GM21786 (cell line): Measurements from ENCODE around the gene ARHGAP10.

Experiments used
- ATAC-seq: cut with Tn5 transposase; IDR thresholded peaks from one replicate; pipeline ENCODE4 v1.9.1; 2021; ENCODE audit not compliant: unreplicated experiment

The ARHGAP10 gene

DNA sequence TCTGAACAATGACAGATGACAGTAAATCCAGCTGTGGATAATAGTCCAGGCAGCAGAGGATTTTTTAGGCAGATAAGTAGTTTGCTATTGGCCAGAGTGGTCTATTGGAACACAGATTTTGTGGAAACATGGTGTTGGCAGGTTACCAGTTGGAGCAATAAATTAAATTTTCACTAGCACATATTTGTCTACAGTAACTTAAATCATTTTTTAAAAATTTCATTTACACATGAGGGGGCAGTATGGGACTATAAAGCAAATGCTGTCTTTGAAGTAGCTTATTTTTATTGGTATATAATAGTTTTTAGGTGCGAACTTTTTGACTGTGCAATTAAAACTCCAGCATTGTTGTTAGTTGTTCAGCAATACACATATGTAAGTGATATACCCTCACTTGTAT is 289.8 kb downstream of the ARHGAP10 start:
- no peak for ATAC-seq

GRCh38 chr4:148022975-148023374 is 291.1 kb downstream of the ARHGAP10 start:
- no peak for ATAC-seq

GRCh38 chr4:148023512-148024181 is 291.8 kb downstream of the ARHGAP10 start:
- ATAC-seq: no peak

- no peak for ATAC-seq
Measured at GRCh38 chr4:148025981-148026380, 294.1 kb downstream of the ARHGAP10 start.

- ATAC-seq: no peak
Measured at GRCh38 chr4:148027201-148027600, 295.3 kb downstream of the ARHGAP10 start.

- no peak for ATAC-seq
Measured at GRCh38 chr4:148029781-148030180, 297.9 kb downstream of the ARHGAP10 start.

GRCh38 chr4:148030193-148030873 is 298.4 kb downstream of the ARHGAP10 start:
- ATAC-seq: no peak

DNA sequence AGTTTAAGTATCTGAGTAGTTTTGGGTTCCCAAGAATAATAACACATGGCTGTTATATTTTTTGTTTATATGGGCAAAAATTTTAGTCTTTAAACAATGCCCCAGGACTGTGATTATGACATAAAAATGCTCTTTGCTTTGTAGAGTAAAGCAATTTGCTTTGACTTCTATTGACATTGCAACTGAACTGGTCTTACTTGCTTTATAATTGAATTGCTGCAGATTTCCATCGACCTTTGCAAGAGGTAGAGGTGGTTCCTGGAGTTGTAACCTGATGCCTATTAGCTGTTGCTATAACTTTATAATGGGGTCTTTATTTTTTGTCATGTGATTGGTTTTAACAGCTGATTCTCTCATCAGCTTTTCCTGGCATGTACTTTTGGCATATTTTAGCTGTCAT is 302.9 kb downstream of the ARHGAP10 start:
- ATAC-seq: no peak

- ATAC-seq: no peak
Measured at GRCh38 chr4:148041606-148042329, 309.9 kb downstream of the ARHGAP10 start.

- ATAC-seq: no peak
Measured at GRCh38 chr4:148044089-148044911, 312.4 kb downstream of the ARHGAP10 start.

DNA sequence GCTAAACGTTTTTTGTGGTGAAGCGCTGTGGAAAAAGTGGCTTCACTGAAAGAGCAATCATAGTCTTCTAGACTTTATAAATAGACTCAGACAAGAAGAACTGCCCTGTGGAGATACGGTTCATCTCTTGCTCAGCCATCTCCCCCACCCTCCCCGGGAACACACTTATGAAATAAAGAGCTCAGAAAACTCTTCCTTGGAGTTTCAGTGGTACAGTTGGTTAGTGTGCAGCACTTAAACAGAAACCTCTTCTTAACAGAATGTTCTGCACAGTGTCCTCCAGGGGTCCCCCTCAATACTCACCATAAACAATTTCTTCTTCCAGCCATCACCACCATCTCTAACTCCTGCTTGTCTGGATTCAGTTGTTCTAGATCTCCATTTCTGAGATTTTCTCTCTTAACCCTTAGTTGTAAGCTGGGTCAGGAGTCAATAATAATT is 313.0 kb downstream of the ARHGAP10 start:
- ATAC-seq: peak; percentile 96

- no peak for ATAC-seq
Measured at GRCh38 chr4:148048598-148048997, 316.7 kb downstream of the ARHGAP10 start.

DNA sequence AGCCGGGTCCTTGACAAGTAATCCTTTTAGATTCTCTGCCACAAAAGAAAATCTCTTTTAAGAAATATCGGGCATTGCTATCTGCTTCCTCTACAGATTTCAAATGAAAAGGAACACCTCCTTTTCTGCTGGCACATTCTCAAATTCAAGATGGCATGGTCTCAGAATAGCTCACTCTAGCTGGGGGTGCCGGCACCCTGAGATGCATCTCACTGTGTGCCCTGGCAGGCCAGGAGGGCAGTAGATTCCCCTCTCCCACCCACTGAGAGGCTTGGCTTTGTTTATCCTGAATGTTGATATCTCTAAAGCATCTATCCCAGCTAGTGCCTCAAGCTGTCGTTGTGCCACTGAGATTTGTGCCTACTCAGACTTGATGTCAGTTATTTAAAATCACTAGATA is 319.5 kb downstream of the ARHGAP10 start:
- no peak for ATAC-seq

GRCh38 chr4:148052448-148052847 is 320.6 kb downstream of the ARHGAP10 start:
- ATAC-seq: no peak

DNA sequence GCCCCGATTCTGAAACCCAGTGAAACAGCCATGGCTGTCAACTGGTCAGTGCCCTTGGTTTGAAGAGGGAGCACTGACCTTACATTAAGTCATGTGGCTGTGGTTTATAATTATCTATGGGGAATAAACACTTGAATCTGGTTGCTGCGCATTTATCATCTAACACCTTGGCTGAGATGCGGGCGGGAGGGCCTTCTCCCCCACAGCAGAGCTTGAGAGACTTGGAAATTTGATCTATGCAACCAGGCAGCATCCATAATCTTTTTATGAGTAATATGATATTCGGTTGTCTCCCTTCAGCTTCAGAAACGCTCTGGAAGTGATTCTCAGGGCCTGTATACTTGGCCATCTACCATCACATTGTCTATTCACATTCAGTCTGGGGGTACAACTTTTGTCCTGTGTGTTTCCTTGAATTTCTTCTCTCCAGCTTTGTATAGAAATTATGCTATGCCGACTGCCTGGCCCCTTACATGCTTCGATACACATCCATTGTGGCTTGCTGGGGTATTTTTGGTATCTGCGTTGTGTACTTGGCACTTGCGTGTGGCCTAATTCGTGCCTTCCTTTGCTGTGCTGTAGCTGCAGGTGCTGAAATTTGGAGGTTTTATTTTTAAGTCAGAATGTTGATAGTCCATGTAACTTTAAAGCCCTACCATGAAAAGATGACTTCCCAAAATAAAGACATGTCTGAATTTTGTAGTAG is 321.6 kb downstream of the ARHGAP10 start:
- ATAC-seq: no peak

DNA sequence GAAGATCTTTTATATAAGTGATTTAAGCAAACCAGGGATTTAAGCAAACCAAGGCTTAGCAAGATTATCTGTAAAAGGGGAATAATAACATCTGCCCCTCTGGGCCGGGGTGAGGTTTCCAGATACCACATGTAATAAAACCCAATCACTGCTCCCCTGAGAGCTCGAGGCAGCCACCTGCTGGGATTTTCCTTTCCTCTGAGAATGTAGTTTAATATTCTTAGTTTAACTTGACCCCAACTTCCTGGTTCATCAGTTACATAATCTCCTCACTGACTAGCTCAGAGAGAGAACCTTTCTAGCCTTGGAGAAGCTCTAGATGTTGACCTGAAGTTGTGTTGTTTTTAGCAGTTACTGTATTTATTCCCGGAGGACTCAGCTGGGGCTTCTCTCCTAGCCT is 322.4 kb downstream of the ARHGAP10 start:
- no peak for ATAC-seq

- ATAC-seq: no peak
Measured at GRCh38 chr4:148055844-148056243, 324.0 kb downstream of the ARHGAP10 start.

DNA sequence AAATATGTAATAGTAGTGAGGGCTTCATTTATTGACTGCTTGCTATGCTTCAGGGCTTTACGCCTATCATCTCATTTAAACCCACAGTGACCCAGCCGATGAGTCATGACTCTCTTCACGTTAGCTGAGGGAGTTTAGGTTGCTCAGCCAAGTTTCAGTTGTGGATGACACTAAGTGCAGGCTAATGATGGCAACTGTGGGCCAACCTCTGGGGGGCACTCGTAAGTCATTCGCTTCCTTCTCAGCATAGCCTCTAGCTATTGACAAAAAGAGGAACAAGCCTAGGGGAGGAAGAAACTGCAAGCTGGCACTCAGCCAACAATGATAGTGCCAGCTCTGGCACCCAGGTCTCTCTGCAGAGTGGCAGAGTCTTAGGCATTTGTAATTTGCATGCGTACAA is 325.0 kb downstream of the ARHGAP10 start:
- ATAC-seq: peak; percentile 81

DNA sequence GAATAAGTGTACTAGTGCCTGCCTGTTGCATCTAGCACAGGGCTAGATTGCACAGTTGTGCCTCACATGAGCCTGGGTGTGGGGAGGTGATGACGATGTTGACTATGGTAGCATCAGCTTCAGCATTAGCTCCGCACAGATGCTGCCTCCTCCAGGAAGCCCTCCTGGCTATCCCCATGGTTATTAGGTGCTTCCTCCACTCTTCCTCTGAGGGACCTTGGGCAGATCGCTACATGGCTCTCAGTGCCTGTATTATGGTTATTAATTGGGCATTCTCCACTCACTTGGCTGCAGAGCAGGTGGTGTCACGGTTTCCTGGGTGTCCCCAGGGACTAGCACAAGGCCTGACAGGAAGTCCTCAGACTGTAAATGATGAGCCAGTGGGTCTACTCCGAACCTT is 325.6 kb downstream of the ARHGAP10 start:
- peak; percentile 39 for ATAC-seq
